NT2/D1 (cell line): ENCODE measurements around the gene PNO1.

Experiments
- DNase-seq: peaks from one replicate; pipeline ENCODE4 v3.0.0-alpha.2; 2011; ENCODE audit warnings: low read depth, low spot score
- H3K27me3 ChIP-seq: 2 replicates; pipeline ENCODE4 v1.6.0; 2011; ENCODE audit warnings: mild to moderate bottlenecking; ENCODE audit not compliant: insufficient read length, insufficient read depth
- H3K36me3 ChIP-seq: 2 replicates; pipeline ENCODE4 v1.6.1; 2011; ENCODE audit warnings: mild to moderate bottlenecking, low read length, mixed read lengths; ENCODE audit not compliant: insufficient read depth, insufficient read length
- H3K4me1 ChIP-seq: 2 replicates; pipeline ENCODE4 v1.5.1; 2011; ENCODE audit not compliant: insufficient read depth, insufficient read length
- H3K4me3 ChIP-seq: 2 replicates; pipeline ENCODE4 v1.5.1; 2011; ENCODE audit warnings: low read depth; ENCODE audit not compliant: insufficient read length
- H3K9ac ChIP-seq: 2 replicates; pipeline ENCODE4 v1.6.0; 2011; ENCODE audit warnings: low read depth; ENCODE audit not compliant: insufficient read length
- H3K9me3 ChIP-seq: 2 replicates; pipeline ENCODE4 v1.5.1; 2011; ENCODE audit warnings: mild to moderate bottlenecking, low read length; ENCODE audit not compliant: insufficient read depth
- SUZ12 ChIP-seq: IDR thresholded peaks from 2 replicates; pipeline ENCODE4 v1.6.1; 2011; ENCODE audit not compliant: insufficient read length, insufficient read depth; ENCODE audit errors: extremely low read depth
- YY1 ChIP-seq: IDR thresholded peaks from 2 replicates; pipeline ENCODE4 v1.6.1; 2011; ENCODE audit not compliant: insufficient read length, insufficient read depth
- ZNF274 ChIP-seq: IDR thresholded peaks from 2 replicates; pipeline ENCODE4 v1.6.1; 2011; ENCODE audit warnings: mild to moderate bottlenecking, low read depth, low read length

PNO1 gene

DNA sequence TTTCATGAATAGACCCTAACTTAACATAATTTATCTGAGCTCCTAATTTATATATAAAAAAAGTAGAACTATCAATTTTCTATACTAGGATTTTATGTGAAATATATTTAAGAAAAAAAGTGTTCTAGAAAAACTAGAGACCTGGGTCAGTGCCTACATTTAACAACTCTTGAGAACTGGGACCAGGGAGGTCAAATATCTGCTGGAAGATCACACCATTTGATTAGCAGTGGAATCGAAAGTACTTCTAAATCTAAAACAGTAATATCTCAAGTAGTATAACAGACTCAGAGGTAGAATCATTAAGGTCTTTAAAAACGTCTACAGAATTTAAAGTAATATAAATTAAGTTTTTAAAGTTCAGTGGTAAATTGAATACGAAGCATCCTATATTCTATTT is 60.0 kb downstream of the PNO1 start:
- Histone ChIP-seq H3K36me3 (peaks cover 4% of the 10 kb centered on the region), H3K9me3 (no peaks in the 10 kb centered on the region), H3K4me1 (no peaks in the 10 kb centered on the region), H3K4me3 (no peak overlapping the region), H3K9ac (no peak overlapping the region), H3K27me3 (no peaks in the 10 kb centered on the region)
- TF ChIP-seq YY1 (no peak), ZNF274 (no peak), SUZ12 (no peak)
- DNase-seq = no peak

DNA sequence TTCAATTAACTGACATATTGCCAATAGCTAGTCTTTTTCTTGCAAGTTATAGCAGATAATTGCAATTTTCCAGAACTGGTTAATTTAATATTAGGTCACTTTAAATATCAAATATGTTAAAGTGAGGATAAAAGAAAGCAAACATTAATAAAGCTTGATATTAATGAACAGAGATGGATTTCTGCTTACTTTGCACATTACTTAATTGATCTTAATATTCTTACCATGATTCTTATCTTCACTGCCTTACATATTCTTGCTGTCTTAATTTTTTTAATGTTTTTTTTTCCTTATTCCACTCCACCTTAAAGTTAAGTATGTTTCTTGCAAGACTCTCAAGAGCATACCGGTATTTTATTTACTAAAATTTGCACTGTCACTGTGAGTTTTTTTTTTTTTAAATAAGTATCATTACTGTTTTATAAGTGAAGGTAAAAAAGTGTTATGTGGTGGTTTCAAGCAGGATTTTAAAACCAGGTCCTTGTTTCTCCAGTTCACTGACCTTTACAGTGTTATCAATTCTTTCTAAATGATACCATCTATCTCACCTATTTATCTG is 60.7 kb downstream of the PNO1 start:
- TF ChIP-seq ZNF274 (no peak), SUZ12 (no peak)
- Histone ChIP-seq H3K9me3 (no peaks in the 10 kb centered on the region), H3K27me3 (no peaks in the 10 kb centered on the region), H3K4me1 (no peaks in the 10 kb centered on the region), H3K9ac (no peak overlapping the region), H3K4me3 (no peak overlapping the region), H3K36me3 (no peaks in the 10 kb centered on the region)
- DNase-seq = no peak

DNA sequence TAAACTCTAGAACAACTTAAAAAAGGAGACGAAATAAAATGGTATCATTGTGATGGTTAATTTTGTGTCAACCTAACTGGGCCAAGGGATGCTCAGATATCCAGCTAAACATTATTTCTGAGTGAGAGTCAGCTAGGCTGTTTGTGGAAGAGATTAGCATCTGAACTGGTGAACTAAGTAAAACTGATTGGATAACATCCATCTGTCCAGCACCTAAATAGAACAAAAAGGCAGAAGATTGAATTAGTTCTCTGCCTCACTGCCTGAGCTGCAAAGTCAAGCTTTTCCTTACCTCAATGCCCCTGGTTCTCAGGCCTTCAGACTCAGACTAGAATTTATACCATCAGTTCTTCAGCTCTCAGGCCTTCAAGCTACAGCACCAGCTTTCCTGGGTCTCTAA is 64.6 kb downstream of the PNO1 start:
- no peaks in the 10 kb centered on the region for H3K36me3 ChIP-seq
- no peak overlapping the region for H3K4me3 ChIP-seq
- TF ChIP-seq YY1 = no peak
- no peak for TF ChIP-seq SUZ12
- no peak for TF ChIP-seq ZNF274
- H3K27me3 ChIP-seq = no peaks in the 10 kb centered on the region
- no peaks in the 10 kb centered on the region for H3K4me1 ChIP-seq
- DNase-seq = no peak
- H3K9ac ChIP-seq = no peak overlapping the region
- no peaks in the 10 kb centered on the region for H3K9me3 ChIP-seq

DNA sequence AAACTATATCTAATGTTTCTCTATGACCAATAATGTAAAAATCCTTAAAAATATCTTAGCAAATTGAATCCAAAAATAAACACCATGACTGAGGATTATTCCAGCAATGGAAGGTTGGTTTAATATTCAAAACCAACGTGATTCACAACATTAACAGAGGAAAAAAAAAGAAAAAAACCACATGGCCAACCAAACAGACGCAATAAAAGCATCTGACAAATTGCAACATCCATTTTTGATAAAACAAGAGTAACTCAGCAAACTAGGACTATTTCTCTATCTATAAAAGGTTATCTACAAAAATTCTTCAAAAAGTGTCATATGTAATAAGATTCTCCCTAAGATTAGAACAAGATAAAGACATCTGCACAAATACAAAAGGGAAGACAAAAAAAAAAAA is 65.7 kb downstream of the PNO1 start:
- H3K4me1 ChIP-seq = no peaks in the 10 kb centered on the region
- H3K9me3 ChIP-seq = no peaks in the 10 kb centered on the region
- DNase-seq = no peak
- TF ChIP-seq SUZ12 (no peak), ZNF274 (no peak), YY1 (no peak)
- H3K9ac ChIP-seq = no peak overlapping the region
- no peaks in the 10 kb centered on the region for H3K27me3 ChIP-seq
- H3K4me3 ChIP-seq = no peak overlapping the region
- no peaks in the 10 kb centered on the region for H3K36me3 ChIP-seq

DNA sequence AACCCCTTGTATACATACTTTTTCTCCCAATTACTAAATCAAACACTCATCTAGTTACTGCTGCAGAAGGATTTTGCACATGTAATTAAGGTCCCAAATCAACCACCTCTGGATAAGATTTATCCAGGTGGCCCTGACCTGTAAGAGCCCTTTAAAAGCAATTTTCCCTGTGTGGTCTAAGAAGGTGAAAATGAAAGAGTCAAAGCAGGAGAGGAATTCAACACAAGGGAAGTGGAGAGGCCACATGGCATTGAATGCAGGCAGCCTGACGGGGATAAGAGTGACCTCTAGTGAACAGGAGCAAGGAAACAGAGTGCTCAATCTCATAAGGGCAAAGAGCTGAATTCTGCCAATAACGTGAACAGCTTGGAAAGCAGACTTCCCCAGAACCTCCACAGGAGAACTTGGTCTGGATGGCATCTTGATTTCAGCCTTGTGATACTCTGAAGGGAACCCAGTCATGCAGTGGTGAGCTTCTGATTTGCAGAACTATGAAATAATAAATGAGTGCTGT is 67.5 kb downstream of the PNO1 start:
- TF ChIP-seq SUZ12 (no peak), YY1 (no peak), ZNF274 (no peak)
- DNase-seq = peak; percentile 15

More for the DNA sequence above, 67.5 kb downstream of the PNO1 start:
- H3K9me3 ChIP-seq = no peaks in the 10 kb centered on the region
- no peak overlapping the region for H3K4me3 ChIP-seq
- H3K27me3 ChIP-seq = no peaks in the 10 kb centered on the region
- H3K9ac ChIP-seq = no peak overlapping the region
- no peaks in the 10 kb centered on the region for H3K36me3 ChIP-seq
- H3K4me1 ChIP-seq = no peaks in the 10 kb centered on the region
